ENCODE measurements around the gene KCNK16. TPM values are rescaled to one million over a fixed set of nuclear protein-coding genes. Genes with fewer than 3 reads are reported as not detected.

Gene KCNK16
- polyA plus RNA-seq (not detected in 2 replicates), polyA minus RNA-seq (not detected in 2 replicates)

DNA sequence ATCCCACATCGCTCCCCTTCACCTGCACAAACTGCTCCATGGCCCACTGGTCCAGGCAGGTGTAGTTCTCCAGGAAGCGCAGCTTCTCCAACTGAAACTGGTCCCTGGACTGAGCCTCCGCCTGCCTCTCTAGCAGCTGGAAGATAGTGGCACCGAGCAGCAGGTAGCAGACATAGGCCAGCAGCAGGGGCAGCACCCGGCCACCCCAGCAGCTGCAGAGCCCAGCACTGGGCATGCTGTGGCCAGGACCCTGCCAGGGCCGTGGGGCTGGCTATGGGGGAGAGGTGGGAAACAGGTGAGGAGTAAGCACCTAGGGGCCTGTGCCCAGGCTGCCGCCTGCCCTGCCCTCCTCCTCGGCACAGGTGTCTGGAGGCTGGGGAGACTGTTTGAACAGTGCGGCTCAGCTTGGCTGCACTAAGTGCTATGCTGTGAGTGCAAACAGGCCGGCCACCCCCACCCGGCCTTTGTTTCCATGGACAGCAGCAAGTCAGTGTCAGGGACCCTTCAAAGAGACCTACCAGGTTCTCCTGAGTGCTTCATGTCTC lies at the start of gene KCNK16:
Gene KCNK16, minus strand, starts transcription at position 397 of the 545 bp plus-strand sequence. Its CDS starts 162 bp downstream, at position 235.
- no peak for TF ChIP-seq POLR2AphosphoS5 (IDR thresholded peaks at IDR 0.05)
- TF ChIP-seq CTCF (IDR thresholded peaks at IDR 0.05; ENCODE audit: poor library complexity, severe bottlenecking) = no peak
- no peak for TF ChIP-seq SMC3 (conservative IDR thresholded peaks at IDR 0.05; ENCODE audit: poor library complexity)
- no peak for TF ChIP-seq RAD21 (conservative IDR thresholded peaks at IDR 0.05)
- TF ChIP-seq REST (IDR thresholded peaks at IDR 0.05; ENCODE audit: borderline replicate concordance) = no peak

DNA sequence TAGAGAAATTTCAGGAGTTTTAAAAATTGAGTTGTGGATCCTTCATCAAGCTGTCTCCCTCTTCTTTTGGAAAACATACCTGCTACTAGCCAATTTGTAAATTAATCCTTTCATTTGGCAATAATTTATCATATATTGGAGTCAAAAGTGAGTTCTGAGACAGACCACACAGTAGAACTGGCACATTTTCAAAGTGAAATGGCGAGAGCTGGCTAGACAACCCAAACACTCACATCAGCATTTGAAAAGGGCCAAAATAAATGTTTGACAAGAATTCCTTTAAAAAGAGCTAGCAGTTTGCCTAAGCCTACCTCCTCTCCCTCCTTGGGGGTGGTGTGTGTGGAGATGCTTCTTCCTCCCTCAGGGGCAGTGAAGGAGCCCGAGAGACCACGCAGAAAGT lies 47.9 kb upstream of the KCNK16 start:
- Histone ChIP-seq H3K4me2 (ENCODE audit: low read length) (no peak overlapping the region), H3K9ac (ENCODE audit: low read length) (no peak overlapping the region), H3K9me3 (ENCODE audit: low read length) (no peaks in the 10 kb centered on the region), H2AFZ (ENCODE audit: low read depth, low read length) (no peak overlapping the region), H3F3A (ENCODE audit: insufficient read depth, low read length, poor library complexity, severe bottlenecking) (no peaks in the 10 kb centered on the region), H3K27ac (ENCODE audit: low read length) (no peak overlapping the region), H3K36me3 (ENCODE audit: insufficient read depth, low read length) (no peaks in the 10 kb centered on the region), H3K9me2 (ENCODE audit: insufficient read depth, low read length) (no peaks in the 10 kb centered on the region), H4K20me1 (ENCODE audit: insufficient read depth) (no peaks in the 10 kb centered on the region), H3K79me2 (replicated peaks; ENCODE audit: insufficient read depth, low read length) (no peaks in the 10 kb centered on the region), H3K4me3 (ENCODE audit: low read length) (no peak overlapping the region), H3K27me3 (ENCODE audit: insufficient read depth, low read depth, low read length) (no peaks in the 10 kb centered on the region)
- no peak for TF ChIP-seq POLR2AphosphoS5 (IDR thresholded peaks at IDR 0.05)
- TF ChIP-seq EP300 (conservative IDR thresholded peaks at IDR 0.05; ENCODE audit: poor library complexity, severe bottlenecking) = no peak
- no peak for TF ChIP-seq REST (IDR thresholded peaks at IDR 0.05; ENCODE audit: borderline replicate concordance)
- no peak for TF ChIP-seq MXI1 (conservative IDR thresholded peaks at IDR 0.05; ENCODE audit: poor library complexity, severe bottlenecking)
- TF ChIP-seq RAD21 (conservative IDR thresholded peaks at IDR 0.05) = no peak
- no peak for TF ChIP-seq TAF1 (IDR thresholded peaks at IDR 0.05; ENCODE audit: low read depth)

More for the DNA sequence above, at the start of gene KCNK16:
- Histone ChIP-seq H3K9me2 (ENCODE audit: insufficient read depth, low read length) (no peaks in the 10 kb centered on the region), H3K4me2 (ENCODE audit: low read length) (no peak within 1 kb of the TSS), H3K9me3 (ENCODE audit: low read length) (no peaks in the 10 kb centered on the region), H2AFZ (ENCODE audit: low read depth, low read length) (no peak within 1 kb of the TSS), H3K27me3 (ENCODE audit: insufficient read depth, low read depth, low read length) (no peaks in the 10 kb centered on the region), H3F3A (ENCODE audit: insufficient read depth, low read length, poor library complexity, severe bottlenecking) (no peaks in the 10 kb centered on the region), H3K79me2 (replicated peaks; ENCODE audit: insufficient read depth, low read length) (no peaks in the 10 kb centered on the region), H3K9ac (ENCODE audit: low read length) (no peak within 1 kb of the TSS), H4K20me1 (ENCODE audit: insufficient read depth) (no peaks in the 10 kb centered on the region), H3K27ac (ENCODE audit: low read length) (no peak within 1 kb of the TSS), H3K36me3 (ENCODE audit: insufficient read depth, low read length) (no peaks in the 10 kb centered on the region), H3K4me3 (ENCODE audit: low read length) (no peak within 1 kb of the TSS)
